ENCODE results near the gene PRSS36. TPM values are rescaled to one million over a fixed set of nuclear protein-coding genes. Genes with fewer than 3 reads are reported as not detected.

Gene PRSS36
- polyA plus RNA-seq, 1 donor from 2014 or later: 2.0 TPM

DNA sequence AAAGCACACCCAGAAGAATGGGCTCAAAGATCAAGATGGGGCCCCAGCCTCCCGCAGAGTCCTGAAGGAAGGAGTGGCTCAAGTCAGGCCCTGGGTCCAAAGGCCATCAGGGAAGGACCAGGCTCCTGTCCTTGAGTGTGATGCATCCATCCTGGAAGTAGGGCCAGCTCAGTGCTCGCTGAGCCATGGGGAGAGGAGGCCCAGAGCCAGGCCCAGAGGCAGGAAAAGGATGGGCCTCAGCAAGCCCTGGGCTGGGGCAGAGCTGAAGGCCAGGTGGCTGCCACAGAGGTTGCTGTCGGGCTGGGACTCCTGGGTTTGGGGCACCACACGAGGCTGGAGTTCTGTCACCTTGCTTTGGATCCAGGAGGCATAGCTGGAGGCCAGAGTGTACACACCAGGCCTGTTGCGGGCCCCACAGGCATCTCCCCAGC lies 18.0 kb downstream of the PRSS36 start:
- Histone ChIP-seq H3F3A (ENCODE audit: insufficient read depth, low read length, poor library complexity, severe bottlenecking) (no peaks in the 10 kb centered on the region), H3K4me2 (ENCODE audit: low read length) (no peak overlapping the region), H3K9me2 (ENCODE audit: insufficient read depth, low read length) (no peaks in the 10 kb centered on the region), H4K20me1 (ENCODE audit: insufficient read depth) (no peaks in the 10 kb centered on the region), H3K9me3 (ENCODE audit: low read length) (no peaks in the 10 kb centered on the region), H3K79me2 (replicated peaks; ENCODE audit: insufficient read depth, low read length) (no peaks in the 10 kb centered on the region), H3K27me3 (ENCODE audit: insufficient read depth, low read depth, low read length) (no peaks in the 10 kb centered on the region), H3K36me3 (ENCODE audit: insufficient read depth, low read length) (no peaks in the 10 kb centered on the region), H3K9ac (ENCODE audit: low read length) (no peak overlapping the region), H3K27ac (ENCODE audit: low read length) (no peak overlapping the region), H3K4me3 (ENCODE audit: low read length) (no peak overlapping the region), H2AFZ (ENCODE audit: low read depth, low read length) (no peak overlapping the region)
- no peak for TF ChIP-seq RAD21 (conservative IDR thresholded peaks at IDR 0.05)
- TF ChIP-seq, protein P1, sequence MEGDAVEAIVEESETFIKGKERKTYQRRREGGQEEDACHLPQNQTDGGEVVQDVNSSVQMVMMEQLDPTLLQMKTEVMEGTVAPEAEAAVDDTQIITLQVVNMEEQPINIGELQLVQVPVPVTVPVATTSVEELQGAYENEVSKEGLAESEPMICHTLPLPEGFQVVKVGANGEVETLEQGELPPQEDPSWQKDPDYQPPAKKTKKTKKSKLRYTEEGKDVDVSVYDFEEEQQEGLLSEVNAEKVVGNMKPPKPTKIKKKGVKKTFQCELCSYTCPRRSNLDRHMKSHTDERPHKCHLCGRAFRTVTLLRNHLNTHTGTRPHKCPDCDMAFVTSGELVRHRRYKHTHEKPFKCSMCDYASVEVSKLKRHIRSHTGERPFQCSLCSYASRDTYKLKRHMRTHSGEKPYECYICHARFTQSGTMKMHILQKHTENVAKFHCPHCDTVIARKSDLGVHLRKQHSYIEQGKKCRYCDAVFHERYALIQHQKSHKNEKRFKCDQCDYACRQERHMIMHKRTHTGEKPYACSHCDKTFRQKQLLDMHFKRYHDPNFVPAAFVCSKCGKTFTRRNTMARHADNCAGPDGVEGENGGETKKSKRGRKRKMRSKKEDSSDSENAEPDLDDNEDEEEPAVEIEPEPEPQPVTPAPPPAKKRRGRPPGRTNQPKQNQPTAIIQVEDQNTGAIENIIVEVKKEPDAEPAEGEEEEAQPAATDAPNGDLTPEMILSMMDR (IDR thresholded peaks at IDR 0.05; ENCODE audit: poor library complexity, severe bottlenecking): no peak

DNA sequence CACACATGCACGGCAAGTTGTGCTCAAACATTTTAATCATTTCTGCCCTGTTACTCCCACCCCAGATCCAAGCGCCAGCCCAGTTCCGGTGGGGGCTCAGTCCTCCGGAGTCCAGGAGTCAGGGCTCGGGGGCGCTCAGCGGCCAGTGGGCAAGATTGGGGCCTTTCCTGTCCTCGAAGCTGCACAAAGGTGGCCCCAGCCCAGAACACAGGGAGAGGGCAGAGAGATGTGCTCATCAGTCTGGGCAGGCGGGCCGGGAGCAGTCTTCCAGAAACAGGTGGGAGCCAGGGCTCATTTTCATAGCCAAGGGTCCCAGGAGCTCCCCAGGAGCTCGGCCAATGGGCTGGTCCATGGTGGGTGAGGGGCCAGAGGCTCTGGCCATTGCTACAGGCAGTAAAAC lies 18.4 kb downstream of the PRSS36 start:
- Histone ChIP-seq H3K9me3 (ENCODE audit: low read length) (no peaks in the 10 kb centered on the region), H3K27ac (ENCODE audit: low read length) (no peak overlapping the region), H3K27me3 (ENCODE audit: insufficient read depth, low read depth, low read length) (no peaks in the 10 kb centered on the region), H3K9me2 (ENCODE audit: insufficient read depth, low read length) (no peaks in the 10 kb centered on the region), H3K9ac (ENCODE audit: low read length) (no peak overlapping the region), H3K79me2 (replicated peaks; ENCODE audit: insufficient read depth, low read length) (no peaks in the 10 kb centered on the region), H3K4me3 (ENCODE audit: low read length) (no peak overlapping the region), H3F3A (ENCODE audit: insufficient read depth, low read length, poor library complexity, severe bottlenecking) (no peaks in the 10 kb centered on the region), H4K20me1 (ENCODE audit: insufficient read depth) (no peaks in the 10 kb centered on the region), H2AFZ (ENCODE audit: low read depth, low read length) (no peak overlapping the region), H3K36me3 (ENCODE audit: insufficient read depth, low read length) (no peaks in the 10 kb centered on the region), H3K4me2 (ENCODE audit: low read length) (no peak overlapping the region)
- no peak for TF ChIP-seq TAF1 (IDR thresholded peaks at IDR 0.05; ENCODE audit: low read depth)
- TF ChIP-seq, protein P2, sequence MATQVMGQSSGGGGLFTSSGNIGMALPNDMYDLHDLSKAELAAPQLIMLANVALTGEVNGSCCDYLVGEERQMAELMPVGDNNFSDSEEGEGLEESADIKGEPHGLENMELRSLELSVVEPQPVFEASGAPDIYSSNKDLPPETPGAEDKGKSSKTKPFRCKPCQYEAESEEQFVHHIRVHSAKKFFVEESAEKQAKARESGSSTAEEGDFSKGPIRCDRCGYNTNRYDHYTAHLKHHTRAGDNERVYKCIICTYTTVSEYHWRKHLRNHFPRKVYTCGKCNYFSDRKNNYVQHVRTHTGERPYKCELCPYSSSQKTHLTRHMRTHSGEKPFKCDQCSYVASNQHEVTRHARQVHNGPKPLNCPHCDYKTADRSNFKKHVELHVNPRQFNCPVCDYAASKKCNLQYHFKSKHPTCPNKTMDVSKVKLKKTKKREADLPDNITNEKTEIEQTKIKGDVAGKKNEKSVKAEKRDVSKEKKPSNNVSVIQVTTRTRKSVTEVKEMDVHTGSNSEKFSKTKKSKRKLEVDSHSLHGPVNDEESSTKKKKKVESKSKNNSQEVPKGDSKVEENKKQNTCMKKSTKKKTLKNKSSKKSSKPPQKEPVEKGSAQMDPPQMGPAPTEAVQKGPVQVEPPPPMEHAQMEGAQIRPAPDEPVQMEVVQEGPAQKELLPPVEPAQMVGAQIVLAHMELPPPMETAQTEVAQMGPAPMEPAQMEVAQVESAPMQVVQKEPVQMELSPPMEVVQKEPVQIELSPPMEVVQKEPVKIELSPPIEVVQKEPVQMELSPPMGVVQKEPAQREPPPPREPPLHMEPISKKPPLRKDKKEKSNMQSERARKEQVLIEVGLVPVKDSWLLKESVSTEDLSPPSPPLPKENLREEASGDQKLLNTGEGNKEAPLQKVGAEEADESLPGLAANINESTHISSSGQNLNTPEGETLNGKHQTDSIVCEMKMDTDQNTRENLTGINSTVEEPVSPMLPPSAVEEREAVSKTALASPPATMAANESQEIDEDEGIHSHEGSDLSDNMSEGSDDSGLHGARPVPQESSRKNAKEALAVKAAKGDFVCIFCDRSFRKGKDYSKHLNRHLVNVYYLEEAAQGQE (IDR thresholded peaks at IDR 0.05; ENCODE audit: borderline replicate concordance): no peak
- no peak for TF ChIP-seq EP300 (conservative IDR thresholded peaks at IDR 0.05; ENCODE audit: poor library complexity, severe bottlenecking)
- no peak for TF ChIP-seq SMC3 (conservative IDR thresholded peaks at IDR 0.05; ENCODE audit: poor library complexity)
- no peak for TF ChIP-seq MXI1 (conservative IDR thresholded peaks at IDR 0.05; ENCODE audit: poor library complexity, severe bottlenecking)
- no peak for TF ChIP-seq POLR2AphosphoS5 (IDR thresholded peaks at IDR 0.05)
- no peak for TF ChIP-seq RAD21 (conservative IDR thresholded peaks at IDR 0.05)
- no peak for TF ChIP-seq EZH2 (IDR thresholded peaks at IDR 0.05; ENCODE audit: borderline replicate concordance, insufficient read depth, low read length, poor library complexity, severe bottlenecking)
- TF ChIP-seq, protein P1 (IDR thresholded peaks at IDR 0.05; ENCODE audit: poor library complexity, severe bottlenecking): no peak

Data from neural cell (in vitro differentiated cells).